GM18505 (cell line): ENCODE data around the gene GREB1.

Experiments used
- ATAC-seq: cut with Tn5 transposase; IDR thresholded peaks from one replicate; pipeline ENCODE4 v1.9.1; 2021; ENCODE audit not compliant: unreplicated experiment
- POLR2A ChIP-seq: IDR thresholded peaks from 4 replicates; pipeline ENCODE4 v1.6.1; 2011; ENCODE audit warnings: borderline replicate concordance; ENCODE audit not compliant: insufficient read depth, insufficient read length; ENCODE audit errors: extremely low read depth

GREB1 gene

DNA sequence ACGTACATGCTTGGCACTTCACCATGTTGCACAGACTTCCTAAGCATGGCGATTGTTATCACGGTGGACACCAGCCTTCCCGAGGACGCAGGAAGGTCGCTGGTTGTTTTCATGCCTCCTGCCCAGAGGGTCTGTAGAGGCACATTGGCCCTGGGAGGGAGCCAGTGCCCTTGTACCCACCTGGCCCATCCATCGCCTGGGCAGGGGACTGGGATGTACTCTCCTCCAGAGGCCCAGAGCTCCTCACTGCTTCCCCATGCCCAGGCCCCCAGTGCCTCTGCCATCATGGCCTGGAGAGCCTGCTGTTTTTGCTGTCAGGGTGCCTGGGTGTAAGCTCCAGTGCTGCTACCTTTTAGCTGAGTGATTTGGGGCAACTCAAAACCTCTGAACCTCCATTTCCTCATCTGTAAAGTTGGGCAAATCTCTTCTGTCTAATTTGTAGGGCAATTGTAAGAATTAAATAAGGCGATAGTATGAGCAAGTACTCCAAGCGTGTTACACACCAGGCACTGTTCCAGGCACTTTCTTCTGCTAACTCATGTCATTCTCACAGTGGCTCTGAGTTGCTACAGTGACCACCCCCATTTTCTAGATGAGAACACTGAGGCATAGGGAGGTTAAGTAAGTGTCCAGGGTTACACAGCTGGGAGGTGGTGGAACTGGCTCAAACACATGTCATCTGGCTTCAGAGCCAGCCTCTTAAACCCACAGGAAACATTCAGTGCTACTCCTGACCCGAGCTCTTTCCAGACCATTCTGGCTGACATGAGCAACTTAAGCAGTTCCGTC lies 45.3 kb downstream of the GREB1 start:
- no peak for TF ChIP-seq POLR2A

DNA sequence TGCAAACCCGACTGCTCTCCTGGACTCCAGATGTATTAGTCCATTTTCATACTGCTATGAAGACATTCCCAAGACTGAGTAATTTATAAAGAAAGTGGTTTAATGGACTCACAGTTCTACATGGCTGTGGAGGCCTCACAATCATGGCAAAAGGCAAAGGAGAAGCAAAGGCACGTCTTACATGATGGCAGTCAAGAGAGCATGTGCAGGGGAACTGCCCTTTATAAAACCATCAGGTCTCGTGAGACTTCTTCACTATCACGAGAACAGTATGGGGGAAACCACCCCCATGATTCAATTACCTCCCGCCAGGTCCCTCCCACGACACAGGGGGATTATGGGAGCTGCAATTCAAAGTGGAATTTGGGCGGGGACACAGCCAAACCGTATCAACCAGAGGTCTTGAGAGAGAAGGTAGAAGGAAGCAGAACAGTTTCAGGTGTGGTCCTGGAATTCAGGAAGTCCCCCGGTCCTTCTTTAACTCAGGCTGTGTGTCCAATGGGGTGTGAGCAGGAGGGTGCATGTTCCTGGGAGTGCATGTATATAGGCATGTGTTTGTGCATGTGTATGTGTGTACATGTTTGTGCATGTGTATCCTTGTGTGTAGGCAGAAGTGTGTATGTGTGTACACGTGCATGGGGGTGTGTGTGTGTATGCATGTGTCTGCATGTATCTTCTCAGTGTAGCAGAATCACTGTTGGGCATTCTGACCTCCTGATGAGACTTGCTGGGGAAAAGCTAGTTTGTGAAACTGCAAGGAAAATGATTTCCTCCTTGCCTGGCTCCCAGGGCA lies 46.2 kb downstream of the GREB1 start:
- TF ChIP-seq POLR2A: no peak
- no peak for ATAC-seq

More for the DNA sequence above, 45.3 kb downstream of the GREB1 start:
- ATAC-seq: no peak

DNA sequence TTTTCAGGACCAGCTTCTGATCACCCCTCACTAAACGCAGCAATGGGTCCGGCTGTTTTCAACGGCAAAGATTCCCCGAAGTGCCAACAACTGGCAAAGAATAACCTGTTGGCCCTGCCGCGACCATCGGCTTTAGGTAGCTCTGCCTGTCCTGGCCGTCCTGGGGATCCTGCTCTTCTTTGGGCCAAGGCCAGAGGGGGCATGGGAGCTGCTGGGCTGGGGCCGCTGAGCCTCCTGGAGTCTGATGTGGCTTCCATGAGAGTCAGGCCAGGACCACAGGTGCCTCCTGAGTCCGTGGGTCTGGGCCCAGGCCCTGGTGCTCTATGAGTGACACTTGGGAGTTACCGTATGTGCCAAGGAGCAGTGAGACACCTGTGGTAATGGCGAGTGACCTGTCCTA lies 46.9 kb downstream of the GREB1 start:
- TF ChIP-seq POLR2A: no peak
- ATAC-seq: no peak

DNA sequence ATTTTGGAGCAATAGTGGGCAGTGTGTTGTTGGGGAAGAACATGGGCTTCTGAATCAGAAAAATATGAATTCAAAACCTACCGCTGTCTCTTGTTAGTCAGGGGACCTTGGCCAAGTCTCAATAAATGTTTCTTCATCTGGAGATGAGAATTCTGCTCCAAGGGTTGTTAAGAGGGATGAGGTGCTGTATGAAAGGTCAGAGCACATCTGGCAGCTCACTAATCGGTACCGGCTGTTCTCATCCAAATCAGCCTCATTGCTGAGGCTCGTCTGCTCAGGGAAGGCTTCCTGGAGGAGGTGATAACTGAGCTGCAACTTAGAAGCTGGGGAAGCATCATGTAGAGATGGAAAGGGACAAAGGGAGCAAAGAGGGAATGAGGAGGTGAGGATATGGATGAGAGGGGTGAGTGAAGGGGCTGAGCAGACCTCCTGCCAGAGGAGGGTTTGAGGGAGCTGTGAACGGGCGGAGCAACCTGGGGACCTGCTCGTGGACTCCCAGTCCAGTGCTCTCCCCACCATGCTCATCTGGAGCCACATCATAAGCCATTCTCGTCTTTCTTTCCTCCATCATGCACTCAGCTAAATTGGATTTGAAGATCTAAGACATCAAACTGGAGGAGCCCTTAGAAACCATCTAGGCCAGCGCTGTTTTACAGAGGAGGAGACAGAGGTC lies 47.4 kb downstream of the GREB1 start:
- TF ChIP-seq POLR2A: no peak
- no peak for ATAC-seq

DNA sequence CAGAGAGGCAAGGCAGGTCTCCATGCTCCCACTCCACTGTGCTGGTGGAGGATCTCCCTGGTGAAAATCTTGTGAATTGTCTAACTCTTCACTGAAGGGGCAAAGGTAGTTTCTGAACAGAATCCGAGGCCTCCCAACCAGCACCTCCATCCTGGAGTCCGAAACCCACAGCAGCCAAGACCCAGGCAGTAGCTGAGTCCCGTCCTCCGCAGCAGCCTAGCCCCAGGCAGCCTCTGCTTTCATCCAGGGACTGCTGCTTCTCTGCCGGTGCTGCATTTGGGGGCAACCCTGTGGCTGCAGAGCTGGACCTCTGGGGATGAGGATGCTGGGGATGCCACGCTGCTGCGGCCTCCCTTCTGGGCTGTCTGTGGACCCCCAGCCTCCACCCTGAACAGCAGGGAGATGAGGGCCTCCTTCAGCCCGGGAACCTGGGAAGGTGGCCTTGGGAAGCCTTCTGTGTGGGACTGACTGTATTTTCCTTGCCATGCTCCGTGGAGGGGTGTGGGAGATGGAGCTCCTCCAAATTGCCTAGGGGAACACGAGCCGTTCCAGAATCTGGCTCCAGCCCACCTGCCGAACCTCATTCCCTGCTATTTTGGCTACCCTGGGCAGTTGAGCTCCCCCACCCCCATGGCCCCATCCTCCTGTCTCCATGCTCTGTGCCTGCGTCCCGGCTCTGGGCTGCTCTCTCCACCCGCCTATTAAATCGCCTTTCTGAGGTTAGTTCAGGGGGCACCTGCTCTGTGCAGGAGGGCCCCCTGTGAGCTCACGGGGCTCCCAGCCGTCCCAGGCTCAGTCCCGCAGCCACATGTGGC lies 48.2 kb downstream of the GREB1 start:
- no peak for TF ChIP-seq POLR2A
- ATAC-seq: no peak

DNA sequence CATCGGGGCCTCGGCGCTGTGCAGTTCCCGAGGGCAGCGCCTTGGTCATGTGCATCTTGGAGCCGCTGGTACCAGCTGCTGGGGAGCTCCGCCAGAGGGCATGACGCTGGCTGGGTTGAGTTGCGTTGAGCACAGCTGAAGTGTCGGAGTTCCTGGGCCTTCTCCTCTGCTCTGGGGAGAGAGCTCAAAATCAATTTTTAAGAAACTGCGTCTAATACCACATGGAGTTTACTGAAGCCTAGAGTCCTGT lies 48.7 kb downstream of the GREB1 start:
- ATAC-seq: no peak
- TF ChIP-seq POLR2A: no peak

DNA sequence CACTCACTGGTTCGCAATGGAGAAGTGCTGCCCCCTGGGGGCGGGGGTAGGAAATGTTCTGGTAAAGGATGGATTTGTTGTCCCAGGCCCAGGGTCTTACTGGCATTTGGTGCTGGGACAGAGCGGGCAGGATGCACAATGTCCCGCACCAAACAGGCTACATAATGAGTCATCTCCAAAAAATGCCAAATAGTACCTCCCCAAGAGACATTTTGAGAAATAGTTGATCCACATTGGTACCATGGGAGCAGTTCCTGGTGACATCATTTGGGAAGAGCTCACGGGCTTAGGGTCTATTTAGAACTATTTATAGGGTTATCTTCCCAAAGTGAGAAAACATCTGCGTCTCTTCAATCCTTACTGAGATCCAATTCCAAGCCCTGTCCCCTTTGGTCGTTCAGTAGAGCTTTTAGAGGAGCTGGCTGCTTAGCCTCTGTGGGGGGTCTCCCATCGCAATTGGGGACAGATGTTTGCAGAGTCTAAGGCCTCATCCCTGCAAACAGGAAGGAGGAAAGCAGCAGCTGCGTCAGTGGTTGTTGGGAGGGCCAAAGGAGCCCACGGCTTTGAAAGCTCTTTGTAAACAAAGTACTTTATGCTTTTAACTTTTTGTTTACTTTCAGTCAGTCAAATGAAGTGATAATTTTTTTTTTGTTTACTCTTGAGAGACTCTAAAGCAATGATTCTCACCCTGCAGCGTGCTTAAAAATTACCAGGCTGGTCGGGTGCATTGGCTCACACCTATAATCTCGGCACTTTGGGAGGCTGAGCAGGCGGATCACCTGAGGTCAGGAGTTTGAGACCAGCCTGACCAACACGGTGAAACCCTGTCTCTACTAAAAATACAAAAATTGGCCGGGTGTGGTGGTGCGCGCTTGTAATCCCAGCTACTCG lies 49.3 kb downstream of the GREB1 start:
- ATAC-seq: no peak
- TF ChIP-seq POLR2A: no peak

DNA sequence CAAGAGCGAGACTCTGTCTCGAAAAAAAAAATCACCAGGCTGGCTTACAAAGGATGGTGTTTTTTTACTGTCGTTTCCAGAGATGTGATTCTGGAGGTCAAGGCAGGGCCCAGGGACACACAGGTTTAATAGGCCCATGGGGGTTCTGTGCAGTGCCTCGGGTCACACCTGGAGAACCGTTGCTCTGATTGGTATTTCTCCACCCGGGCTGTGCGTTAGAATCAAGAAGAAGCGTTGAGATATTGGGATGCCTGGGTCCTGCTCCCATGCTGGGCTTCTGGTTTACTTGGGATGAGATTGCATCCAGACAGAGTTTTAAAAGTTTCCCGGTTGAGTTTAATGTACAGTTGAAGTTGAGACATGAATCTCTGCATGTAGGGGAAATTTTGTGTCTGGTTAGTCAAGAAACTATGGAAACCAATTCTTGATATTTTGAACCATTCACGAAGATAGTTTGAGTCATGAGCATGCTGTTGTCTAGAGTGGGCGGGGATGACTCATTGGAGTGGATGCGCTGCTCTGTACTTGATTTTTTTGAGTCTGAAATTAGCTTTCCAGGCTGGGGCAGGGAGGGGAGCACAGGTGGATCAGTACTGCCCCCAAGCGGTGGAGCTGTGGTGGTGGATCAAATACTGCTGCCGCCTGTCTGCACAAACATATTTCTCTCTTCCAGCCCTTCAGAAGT lies 50.1 kb downstream of the GREB1 start:
- peak; percentile 82 for ATAC-seq
- TF ChIP-seq POLR2A: no peak

DNA sequence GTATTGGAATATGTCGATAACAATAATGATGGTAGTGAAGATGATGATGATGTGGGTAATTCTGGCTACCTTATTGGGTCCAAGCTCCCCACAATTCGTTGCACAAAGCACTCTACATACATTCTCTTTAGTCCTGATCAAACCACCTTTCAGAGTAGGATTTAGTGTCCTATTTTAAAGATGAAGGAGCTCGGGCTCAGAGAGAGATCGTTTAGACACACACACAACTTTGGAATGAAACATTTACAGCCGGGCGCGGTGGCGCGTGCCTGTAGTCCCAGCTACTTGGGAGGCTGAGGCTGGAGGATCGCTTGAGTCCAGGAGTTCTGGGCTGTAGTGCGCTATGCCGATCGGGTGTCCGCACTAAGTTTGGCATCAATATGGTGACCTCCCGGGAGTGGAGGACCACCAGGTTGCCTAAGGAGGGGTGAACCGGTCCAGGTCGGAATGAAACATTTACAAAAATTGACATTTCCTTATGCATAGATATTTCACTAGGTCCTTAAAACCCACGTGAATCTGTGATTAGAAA lies 50.7 kb downstream of the GREB1 start:
- TF ChIP-seq POLR2A: no peak
- no peak for ATAC-seq

DNA sequence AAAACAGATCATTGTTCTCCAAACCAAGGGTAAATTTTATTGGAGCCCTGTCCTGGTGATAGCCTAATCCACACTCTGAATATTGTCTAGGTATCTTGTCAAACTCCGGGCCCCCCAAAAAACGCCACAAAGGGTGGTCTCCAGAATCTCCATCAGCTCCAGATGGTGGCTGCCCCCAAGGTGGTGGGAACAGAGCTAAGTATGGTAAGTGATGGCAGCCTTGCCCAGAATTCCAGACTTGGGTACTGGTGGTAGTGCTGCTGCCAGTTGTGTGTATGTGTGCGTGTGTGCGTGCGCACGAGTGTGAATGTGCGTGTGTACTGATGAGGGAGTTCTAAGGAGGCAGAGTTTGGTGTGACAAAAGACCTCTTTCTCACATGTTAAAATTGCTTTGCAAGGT lies 51.2 kb downstream of the GREB1 start:
- ATAC-seq: no peak
- no peak for TF ChIP-seq POLR2A

DNA sequence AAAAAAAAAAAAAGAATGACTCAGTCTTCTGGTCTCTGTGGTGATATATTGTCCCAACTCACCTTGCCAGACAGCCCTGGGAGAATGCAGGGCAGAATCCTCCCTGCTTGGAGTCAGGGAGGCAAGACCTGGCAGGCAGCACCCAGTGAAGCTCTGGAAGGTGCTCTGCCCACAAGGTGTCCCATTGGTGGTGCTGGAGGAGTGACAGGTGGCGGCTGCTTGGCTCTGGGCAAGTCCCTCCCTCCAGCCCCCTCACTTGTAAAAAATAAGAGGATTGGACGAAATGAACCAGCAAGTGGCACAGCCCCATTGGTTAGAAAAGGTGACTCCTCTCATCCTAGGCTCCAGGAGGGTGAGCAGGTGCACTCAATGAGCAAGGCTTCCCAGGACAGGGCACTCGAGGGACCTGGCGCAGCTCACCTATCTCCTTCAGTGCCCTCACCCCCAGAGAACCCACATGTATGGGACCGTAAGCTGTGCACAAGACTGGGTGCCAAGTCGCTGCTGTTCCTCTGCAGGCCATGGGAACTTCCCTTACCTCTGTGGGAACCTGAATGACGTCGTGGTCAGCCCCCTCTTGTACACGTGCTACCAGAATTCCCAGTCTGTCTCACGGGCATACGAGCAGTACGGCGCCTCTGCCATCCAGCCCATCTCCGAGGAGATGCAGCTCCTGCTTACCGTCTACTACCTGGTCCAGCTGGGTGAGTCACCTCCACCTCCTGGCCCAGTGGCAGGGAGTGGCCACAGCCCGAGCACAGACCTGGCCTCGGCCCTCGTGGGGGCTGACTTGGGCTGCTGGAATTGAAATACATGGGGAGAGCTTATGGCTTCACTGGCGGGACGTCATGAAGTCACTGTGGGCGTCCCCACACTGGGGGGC lies 54.6 kb downstream of the GREB1 start:
- TF ChIP-seq POLR2A: no peak
- no peak for ATAC-seq
